PFSK-1 (cell line): ENCODE measurements around the gene PRDM16.

Experiments
- FOXP2 ChIP-seq: optimal IDR thresholded peaks from 2 replicates; pipeline ENCODE3; 2011; ENCODE audit warnings: borderline replicate concordance, control low read depth, inconsistent platforms; ENCODE audit not compliant: insufficient read depth; ENCODE audit errors: extremely low read length, extremely low read depth
- REST ChIP-seq, 2 experiments: IDR thresholded peaks; 2 replicates each; pipeline versions ENCODE4 v1.6.1 to v1.8.0; 2011 to 2012; ENCODE audit warnings: low read depth in 2 of 2, low read length in 2 of 2, control low read depth in 1 of 2, inconsistent platforms in 1 of 2, mild to moderate bottlenecking in 1 of 2, moderate library complexity in 1 of 2; ENCODE audit not compliant: insufficient read depth in 1 of 2
- SIN3A ChIP-seq: IDR thresholded peaks from 2 replicates; pipeline ENCODE4 v1.6.1; 2012; ENCODE audit warnings: mild to moderate bottlenecking, low read length, moderate library complexity, borderline replicate concordance; ENCODE audit not compliant: insufficient read depth
- TAF1 ChIP-seq: IDR thresholded peaks from 2 replicates; pipeline ENCODE4 v1.6.1; 2012; ENCODE audit warnings: low read length, control low read depth, borderline replicate concordance; ENCODE audit not compliant: insufficient read depth

GRCh38 chr1:3379934-3380333 lies 310.9 kb downstream of the PRDM16 start:
- TF ChIP-seq SIN3A (no peak), TAF1 (no peak), FOXP2 (no peak), REST (IDR thresholded peaks at IDR 0.05; ENCODE audit: insufficient read depth in 1 of 2, low read depth in 2 of 2, low read length in 2 of 2) (no peak)
